ENCODE data around the gene IL10.

DNA sequence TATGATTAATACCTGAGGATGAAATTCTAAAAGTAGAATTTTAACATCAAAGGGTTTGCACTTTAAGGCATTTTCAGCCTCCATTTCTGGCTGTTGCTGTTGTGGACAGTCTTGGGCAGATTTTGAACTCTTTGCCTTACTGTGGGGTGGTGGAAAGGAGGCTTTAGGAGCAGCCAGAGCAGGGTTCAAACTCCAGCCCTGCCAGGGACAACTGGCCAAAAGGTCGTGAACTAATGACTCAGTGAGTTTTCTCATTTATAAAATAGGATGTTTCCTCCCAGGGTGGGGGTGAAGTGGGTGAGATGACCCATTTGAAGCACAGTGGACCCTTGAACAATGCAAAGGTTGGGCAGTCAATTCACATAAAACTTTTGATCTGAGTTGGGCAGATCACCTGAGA lies 50.8 kb downstream of the IL10 start:
- no peak for TF ChIP-seq POLR2AphosphoS5 (IDR thresholded peaks at IDR 0.05)
- TF ChIP-seq, protein P1, sequence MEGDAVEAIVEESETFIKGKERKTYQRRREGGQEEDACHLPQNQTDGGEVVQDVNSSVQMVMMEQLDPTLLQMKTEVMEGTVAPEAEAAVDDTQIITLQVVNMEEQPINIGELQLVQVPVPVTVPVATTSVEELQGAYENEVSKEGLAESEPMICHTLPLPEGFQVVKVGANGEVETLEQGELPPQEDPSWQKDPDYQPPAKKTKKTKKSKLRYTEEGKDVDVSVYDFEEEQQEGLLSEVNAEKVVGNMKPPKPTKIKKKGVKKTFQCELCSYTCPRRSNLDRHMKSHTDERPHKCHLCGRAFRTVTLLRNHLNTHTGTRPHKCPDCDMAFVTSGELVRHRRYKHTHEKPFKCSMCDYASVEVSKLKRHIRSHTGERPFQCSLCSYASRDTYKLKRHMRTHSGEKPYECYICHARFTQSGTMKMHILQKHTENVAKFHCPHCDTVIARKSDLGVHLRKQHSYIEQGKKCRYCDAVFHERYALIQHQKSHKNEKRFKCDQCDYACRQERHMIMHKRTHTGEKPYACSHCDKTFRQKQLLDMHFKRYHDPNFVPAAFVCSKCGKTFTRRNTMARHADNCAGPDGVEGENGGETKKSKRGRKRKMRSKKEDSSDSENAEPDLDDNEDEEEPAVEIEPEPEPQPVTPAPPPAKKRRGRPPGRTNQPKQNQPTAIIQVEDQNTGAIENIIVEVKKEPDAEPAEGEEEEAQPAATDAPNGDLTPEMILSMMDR (IDR thresholded peaks at IDR 0.05): no peak

Measured in suprapubic skin (tissue), 3 donors.